ENCODE results near the gene HMGA1.

Gene HMGA1

DNA sequence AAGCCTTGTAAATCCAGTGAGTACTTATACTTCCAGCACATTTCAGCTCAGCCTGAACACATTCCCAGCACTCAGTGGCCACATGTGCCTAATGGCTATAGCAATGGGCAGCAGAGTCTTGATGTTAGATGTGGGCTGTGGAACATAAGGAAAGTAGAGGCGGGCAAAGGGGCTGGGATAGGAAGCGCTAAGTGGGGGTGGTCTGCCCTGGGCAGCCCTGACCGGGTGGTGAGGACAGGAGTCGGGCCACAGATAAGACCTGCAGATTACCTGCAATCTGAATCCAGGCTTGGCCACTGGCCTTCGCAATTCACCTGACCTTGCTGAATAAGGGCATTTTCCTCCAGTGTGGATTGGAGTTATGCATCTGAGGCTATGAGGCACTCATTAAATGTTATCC is 11.1 kb upstream of the HMGA1 start:
- DNase-seq, result no peak

DNA sequence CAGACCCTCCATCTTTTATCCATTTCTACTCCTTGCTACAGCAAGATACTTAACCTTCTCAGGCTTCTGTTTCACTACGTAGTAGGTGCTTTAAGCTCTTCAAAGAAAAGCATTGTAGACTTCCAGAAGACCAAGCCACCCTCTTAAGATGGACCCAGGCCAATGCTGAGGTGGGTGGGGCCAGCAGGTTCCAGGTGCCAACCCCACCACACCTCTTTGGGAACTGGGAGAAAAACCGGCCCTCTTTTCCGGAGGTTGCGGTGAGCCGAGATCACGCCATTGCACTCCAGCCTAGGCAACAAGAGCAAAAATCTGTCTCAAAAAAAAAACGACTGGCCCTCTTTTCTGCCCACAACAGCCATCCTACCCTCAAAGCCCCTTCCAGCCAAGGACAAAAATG is 10.6 kb upstream of the HMGA1 start:
- DNase-seq, result no peak

DNA sequence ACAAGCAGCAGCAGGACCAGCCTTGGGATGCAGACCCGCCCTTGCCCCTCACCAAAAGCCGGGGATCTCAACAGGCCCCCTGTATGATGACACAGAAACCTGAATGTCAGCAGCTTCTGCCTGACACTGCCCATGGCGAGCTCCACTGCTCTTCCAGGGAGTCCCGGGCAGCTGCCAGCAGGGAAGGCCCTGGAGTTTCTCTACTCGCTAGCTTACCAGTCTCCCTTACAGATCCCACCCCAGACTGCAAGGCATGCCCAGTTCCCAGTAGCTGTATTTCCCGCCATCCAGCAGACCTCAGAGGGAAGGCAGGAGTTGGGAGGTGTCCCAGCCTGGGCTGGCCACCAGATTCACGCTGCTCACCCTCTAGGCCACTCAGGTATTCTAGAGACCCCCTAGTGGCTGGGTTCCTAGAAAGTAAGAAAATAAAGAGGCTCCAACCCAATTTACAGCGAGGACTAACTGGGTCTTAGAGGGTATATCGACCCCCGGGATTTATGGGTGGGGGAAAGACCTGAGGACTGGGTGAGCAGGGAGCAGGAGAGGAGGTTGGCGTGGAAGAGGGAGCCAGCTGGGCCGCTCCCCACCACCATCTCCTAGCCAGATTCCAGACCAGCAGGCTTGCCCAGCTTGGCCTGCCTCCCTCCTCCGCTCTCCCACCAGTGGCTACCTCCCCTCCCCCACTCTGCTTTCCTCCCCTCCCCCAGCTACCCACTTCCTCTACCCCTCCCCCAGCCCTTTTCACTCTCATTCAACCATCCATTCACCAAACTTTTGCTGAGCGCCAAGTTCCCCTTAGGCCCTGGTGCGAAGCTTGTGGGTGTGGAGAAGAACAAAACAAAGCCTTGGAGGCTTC is 9.7 kb upstream of the HMGA1 start:
- no peak for DNase-seq

DNA sequence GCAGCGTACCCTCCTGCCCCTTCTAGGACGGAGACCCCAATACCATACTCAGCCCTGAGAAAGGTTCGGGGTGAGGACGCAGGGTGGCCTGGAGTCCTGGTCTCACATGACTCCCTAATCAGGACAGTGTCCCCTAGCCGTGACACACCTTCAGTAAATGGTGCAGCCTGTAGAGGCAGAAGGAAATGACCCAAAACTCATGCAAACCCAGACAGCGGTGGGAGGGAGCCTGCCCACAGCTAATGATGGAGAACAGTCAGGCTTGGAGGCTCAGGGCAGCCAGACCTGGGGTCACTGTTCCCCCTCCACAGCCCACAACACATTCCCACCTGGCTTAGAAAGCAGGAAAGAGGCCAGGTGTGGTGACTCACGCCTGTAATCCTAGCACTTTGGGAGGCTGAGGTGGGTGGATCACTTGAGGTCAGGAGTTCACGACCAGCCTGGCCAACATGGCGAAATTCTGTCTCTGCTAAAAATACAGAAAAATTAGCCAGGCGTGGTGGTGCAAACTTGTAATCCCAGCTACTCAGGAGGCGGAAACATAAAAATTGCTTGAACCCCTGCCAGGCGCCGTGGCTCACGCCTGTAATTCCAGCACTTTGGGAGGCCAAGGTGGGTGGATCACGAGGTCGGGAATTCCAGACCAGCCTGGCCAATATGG is 8.8 kb upstream of the HMGA1 start:
- DNase-seq, result no peak

DNA sequence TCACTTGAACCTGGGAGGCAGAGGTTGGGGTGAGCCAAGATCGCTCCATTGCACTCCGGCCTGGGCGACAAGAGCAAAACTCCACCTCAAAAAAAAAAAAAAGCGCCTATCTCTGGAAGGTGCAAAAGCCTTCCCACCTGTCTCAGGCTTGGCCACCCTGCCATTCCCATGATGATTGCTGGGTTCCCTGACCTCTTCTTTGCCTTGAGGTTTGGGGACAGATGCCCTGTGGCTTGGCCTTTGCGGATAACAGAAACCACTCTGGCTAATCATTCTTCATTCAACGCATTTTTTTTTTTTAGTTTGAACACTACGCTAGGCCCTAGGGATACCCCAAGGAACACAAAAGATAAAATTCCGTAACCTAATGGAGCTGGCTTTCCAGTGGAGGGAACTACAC is 6.8 kb upstream of the HMGA1 start:
- no peak for DNase-seq

DNA sequence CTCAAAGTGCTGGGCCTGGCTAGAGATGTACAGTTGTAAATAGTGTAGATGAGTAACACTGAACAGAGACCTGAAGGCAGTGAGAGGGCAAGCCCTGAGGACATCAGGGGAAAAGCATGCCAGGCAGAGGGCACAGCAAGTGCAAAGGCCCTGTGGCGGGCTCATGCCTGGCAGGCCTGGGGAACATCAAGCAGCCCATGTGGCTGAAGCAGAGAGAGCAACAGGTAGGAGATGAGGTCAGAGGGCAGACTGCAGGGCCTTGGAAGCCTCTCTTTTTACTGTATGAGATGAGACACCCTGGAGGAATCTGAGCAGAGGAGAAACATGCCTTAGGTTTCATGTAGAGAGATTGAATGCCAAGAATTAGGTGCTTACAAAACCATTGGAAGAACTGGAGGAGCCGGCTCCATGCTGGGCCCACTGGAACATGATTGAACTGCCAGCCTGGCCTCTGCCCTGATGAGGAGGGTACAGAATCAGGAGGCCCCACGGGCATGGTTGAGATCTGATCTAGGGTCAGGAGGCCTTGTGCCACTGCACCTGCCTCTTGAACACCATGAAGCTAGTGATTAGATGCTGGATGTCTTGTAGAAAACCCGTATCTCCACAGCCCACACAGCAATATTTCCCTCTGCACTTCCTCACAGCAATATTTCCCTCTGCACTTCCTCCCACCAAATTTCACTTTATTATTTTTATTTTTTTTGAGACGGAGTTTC is 5.9 kb upstream of the HMGA1 start:
- no peak for DNase-seq

DNA sequence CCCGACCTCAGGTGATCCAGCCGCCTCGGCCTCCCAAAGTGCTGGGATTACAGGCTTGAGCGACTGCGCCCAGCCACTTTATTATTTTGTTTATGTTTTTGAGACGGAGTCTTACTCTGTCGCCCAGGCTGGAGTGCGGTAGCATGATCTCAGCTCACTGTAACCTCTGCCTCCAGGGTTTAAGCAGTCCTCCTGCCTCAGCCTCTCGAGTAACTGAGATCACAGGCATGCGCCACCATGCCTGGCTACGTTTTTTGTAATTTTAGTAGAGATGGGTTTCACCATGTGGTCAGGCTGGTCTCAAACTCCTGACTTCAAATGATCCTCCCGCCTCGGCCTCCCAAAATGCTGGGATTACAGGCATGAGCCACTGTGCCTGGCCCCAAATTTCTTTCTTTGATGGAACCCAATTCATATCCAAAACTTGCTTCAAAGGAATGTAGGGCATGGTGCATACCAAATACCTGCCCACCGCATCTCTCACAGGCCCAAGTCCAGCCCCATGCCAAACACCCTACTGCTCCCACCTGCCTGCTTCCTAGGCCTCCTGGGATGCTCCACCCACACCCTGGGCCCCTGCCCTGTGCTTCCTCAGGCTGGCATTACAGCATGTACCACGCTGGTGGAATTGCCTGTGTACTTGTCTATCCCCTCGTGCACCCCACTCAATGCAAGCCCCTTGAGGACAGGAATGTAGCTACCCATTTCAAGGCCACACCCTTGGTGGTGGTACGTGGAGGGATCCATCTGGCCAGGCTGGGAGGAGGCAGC is 4.9 kb upstream of the HMGA1 start:
- no peak for DNase-seq

DNA sequence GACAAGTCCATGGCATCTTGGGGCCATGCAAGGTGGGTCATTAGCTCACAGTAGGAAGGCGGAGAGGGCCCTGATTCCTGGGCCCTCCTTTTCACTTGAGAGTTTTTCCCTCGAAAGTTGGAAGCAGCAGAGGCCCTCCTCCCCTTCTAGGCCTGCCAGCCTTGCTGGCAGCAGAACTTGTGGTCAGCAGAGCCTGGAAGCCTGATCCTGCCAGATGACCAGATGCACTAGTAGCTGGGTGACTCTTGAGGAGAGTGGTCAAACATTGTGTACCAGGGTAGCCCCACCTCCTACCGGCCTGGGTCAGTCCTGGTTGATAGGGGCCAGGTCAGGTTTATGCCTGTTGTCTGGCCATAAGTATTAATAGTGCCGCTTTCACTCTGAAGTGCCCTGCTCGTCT is 3.8 kb upstream of the HMGA1 start:
- no peak for DNase-seq

DNA sequence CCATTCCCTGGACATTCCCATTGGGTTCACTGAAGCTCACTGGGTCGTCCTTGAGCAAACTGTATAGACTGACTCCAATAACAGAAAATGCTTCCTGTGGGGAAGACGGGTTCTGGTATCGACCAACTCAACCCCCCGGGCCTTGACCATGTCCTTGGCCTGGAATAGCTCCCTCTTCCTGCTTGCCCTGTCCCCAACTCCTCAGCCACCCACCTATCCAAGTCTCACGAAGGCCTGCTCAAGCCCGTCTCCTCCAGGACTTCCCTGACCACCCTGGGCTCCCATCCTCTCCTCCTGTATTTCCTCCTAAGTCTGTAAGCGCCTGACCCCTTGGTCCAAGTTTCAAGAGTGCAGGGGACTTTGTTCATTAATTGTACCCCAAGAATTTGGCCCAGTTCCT is 2.8 kb upstream of the HMGA1 start:
- DNase-seq, result no peak

DNA sequence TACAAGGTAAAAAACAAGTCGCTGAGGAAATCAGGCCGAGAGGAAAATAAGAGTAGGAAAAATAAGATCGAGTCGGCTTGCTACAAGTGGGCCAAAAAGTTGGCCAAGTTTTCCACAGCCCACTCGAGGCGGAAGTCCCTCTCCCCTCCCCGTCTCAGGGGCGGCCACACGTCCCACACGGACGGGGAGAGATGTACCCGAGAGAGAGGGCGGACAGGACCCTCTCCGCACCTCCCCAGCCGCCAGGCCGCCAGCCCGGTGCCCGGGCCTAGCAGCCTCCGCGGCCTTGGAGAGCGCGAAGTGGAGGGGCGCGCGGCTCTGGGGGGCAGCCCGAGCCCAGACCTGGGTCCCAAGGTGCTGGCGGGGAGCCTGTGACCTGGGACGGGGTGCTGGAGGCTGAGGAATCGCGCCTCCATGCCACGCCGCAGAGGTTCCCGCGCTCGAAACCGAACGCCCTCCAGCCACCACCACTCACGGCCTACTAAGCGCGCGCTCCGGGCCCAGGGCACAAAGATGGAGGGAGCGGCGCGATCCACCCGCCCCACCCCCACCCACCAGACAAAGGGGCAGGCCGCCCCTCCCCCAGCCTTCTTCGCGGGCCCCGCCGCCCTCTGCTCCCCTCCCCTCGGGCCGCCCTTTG is 1.9 kb upstream of the HMGA1 start:
- DNase-seq, result no peak

DNA sequence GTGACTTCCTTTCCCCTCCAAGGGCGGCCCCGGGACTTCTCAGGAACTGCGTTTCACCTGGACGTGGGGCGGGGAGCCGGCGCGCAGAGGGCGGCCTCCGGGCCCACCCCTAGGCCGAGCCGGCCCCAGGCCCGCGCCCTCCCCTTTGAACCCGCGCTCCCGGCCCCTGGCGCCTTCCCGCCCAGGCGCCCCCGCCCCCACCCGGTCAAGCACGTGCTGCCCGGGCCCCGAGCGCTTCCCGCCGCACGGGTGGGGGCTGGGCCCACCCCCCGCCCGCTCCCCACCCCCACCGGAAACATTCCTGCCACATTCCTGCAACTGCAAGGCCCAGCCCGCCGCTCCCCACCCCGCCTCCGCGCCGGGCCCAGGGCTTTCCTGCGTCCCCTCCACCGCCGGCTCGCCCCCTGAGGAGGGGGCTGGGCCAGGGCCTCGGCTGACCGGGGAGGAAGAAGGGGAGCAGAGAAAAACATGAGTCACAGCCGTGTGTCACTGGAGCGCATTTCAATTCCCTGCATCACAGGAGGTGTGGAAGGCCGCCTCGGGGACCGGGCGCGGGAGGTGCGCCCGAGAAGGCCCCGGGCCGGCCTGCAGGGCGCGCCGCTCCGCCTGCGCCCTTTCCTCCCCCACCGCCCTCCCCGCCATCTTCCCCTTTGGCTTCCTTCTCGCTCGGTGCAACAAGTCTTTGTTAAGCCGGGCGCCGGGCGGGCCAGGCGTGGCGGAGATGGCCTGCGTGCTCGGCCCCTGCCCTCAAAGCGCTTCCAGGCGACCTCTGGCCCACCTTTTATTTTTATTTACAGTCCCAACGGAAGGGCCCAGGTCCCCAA is 1.2 kb upstream of the HMGA1 start:
- DNase-seq, result peak; percentile 72

DNA sequence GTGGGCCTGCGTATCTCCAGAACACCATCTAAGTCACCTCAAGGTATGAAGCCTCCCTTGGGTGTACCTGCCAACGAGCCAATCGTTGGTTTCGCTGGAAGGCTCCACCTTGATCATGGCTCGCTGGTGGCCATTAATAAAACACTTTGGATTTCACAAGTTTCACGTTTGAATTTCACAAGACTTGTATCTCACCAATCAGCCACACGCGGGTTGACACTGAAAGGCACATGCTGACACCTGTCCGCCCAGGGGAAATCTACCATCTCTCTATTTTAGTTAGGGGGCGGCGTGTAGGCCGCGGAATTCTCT is 586 bp upstream of the HMGA1 start:
- peak; percentile 62 for DNase-seq

DNA sequence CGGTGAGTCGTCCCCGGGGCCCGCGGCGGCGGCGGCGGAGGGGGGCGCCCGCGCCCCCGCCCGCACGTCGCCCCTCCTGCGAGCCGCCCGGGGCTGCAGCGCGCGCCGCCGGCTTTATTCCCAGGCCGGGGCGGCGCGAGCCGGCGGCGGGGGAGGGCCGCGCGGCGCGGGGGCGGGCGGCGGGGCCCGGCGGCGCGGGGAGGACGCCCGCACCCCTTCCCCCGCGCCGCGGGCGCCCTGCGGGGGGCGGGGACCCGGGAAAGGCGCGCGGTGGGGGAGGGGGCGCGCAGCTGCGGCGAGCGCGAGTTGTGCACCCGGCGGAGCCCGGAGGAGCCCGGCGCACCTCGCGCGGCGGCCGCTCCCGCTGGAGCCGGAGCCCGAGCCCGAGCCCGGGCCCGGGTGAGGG is 646 bp downstream of the HMGA1 start:
- DNase-seq, result peak; percentile 43

DNA sequence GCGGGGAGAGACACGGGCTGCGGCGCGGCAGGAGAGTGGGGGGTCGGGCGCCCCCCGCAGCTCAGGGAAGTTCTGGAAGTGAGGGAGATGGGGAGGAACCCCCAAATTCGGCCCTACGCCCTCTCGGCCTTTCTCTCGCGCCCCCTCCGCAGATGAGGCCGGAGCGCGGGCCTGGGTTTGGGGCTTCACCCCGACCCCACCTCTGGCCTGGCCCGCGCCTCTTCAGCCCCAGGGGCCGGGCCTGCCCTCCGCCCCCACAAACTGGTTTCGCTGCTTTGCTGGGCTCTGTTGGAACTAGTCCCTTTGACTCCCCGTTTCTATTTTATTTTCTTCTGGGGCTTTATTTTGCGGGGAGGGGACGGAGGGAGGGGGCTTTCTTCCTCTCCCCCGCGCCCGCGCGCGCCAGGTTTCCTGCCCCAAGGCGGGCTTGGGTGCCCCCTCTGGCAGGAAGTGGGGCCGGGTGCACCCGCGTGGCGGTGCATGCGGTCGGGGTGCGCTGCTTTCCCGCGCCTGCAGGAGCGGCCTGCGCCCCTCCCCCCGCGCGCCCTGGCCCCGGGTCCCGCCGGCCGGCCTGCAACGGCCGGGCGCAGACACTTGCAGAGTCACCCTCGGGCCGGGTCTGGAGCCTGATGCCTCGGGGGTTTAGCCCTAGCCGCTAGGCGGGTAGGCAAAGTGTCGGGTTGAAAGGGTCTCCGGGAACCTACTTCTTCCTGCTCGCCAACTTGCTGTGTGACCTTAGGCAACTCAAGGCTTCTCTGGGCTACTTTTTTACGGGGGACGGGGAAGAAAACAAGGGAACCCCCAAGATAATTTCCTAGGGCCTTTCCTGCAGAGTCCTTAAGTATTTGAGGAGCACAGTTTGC is 1.3 kb downstream of the HMGA1 start:
- peak; percentile 87 for DNase-seq

DNA sequence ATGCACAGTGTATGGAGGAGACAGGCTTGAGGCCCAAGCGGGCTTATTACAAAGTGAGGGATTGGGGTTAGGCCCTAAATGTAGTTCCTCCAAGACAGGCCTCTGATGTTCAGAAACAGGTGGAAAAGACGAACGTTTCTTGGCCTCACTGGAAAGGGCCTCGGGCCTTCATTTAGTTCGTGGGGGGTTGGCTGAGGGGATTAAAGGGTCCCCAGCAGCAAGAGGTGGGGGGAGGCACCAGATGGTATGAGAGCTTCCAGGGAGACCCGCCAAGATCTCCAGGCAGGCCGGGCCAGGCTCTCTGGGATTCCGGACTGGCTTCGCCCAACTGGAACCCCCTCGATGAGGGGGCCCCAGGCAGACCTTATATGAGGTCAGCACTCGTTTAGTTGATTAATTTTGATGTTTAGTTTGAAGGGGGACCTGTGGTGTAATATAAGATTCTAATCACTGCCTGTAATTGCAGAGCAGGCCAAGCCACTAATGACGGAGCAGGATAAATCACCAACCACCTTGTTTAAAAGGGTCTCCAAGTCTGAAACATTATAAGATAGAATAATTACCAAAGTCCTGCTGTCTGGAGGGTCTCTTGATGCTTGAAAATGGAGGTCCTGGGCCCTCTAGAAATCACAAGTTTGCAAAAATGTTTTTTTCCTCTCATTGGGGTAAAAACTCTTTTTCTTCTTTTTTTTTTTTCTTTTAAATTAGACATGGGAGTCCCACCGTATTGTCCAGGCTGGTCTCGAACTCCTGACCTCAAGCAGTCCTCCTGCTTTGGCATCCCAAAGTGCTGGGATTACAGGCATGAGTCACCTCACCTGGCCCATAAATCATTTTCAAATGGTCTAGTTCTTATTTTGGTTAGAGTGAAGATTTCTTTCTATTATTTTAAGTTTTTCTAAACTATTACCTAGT is 2.2 kb downstream of the HMGA1 start:
- no peak for DNase-seq

DNA sequence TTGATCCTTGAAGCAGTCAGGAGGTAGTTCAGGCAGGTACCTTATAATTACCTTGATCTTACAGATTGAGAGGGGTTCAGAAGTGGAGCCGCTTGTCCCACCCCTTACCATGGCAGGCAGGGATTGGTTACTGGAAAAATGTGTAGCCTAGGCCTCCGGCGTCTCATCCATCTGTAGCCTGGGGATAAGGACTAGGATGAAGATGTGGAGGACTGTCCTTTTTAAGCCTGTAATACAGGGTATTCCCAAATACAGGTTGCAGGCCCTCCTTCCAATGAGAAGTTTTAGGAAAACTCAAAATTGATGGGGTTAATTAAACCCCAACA is 2.8 kb downstream of the HMGA1 start:
- DNase-seq, result no peak

DNA sequence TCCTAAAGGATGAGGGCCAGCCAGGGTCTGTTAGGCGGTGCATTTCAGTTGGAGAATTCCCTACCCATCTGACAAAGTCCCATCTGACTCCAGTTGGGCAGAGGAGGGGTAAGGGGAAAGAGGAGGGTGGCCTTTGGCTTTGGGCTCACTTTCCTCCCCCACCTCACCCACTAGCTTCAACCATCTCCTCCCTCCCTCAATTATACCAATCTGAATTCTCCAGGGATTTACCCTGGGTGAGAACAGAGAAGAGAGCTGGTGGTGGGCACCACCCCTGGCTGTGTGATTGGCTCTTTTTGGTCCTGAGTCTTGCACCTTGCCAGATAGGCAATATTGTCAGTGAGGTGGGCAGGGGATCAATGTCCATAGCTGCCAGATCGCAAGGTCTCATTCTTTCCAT is 3.2 kb downstream of the HMGA1 start:
- DNase-seq, result no peak

DNA sequence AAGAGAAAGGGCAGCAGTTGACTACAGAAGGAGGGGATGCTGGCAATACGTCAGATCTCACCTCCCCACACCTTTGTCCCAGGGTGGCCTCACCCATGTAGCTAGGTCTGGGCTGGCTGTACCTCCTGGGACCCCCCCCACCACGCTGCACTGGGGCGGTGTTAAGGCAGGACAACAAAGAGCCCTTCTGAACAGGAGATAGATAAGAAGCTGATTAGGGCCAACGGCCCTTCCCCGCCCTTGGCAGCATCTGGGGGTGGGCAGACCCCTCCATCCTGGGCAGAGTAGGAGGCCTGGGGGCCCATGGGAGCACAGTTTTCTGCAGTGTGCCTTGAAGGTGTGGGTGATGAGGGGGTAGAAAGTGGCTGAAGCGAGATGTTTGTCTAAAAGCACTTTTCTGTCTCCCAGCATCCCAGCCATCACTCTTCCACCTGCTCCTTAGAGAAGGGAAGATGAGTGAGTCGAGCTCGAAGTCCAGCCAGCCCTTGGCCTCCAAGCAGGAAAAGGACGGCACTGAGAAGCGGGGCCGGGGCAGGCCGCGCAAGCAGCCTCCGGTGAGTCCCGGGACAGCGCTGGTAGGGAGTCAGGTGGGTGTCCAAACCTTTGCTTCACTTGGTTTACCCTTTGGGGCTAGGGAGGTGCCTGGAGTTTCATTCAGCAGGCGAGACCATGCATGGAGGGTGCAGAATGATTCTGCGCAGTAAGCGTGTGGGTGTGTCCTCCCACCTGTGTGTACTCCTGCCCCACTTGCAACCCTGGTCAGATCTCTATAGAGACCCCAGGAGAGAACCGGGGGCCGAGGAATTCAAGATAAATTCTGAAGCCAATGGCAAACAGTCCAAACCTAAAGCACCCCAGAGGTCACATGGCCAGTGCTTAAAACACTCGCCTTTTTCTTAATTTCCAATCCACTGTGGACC is 3.9 kb downstream of the HMGA1 start:
- DNase-seq, result no peak
